Measurements from ENCODE around the gene TMEM81. TPM values are rescaled to one million over a fixed set of nuclear protein-coding genes. Genes with fewer than 3 reads are reported as not detected.

The TMEM81 gene
- total and polyA plus RNA-seq, 10 of the 15 experiments (the other 5 are each of a cell fraction or from before 2014, with no cell fraction given): 0.62 to 2.2 (median 1.1) TPM

DNA sequence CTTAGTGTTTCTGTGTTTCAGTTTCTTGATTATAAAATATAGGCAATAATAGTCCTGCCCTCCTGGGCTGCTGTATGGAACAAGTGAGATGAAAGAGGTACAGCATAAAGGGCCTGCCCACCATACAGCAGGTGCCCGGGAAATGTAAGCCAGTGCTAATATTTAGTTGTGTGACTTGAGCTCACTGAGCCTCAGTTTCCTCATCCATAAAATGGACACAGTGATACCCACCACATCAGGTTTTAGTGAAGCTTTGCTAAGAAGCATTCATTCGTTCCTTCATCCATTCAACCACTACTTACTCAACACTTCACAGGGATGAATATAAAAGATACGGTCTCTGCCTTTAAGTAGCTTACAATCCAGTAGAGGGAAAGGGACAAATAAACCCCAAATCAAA lies 21.4 kb downstream of the TMEM81 start:
- ChIA-PET SMC1A (ENCODE audit: uncharacterized antibody, unreplicated experiment) (interaction anchor here (0.6 to 3.5 kb wide), 6 partner anchors 71 to 191 kb away, joined by 3 to 45 read pairs (median 17); no protein-coding TSS in a partner anchor), CTCF (interaction anchor here (0.9 to 6.8 kb wide), 15 partner anchors 12 to 255 kb away, joined by 3 to 151 read pairs (median 20); partner anchors contain the start of gene RBBP5), POLR2A (interaction anchor here (0.8 kb wide), 1 partner anchor 193 kb away, joined by 3 read pairs; no protein-coding TSS in a partner anchor), RAD21 (ENCODE audit: unreplicated experiment) (interaction anchor here (0.9 to 4.7 kb wide), 10 partner anchors 49 to 193 kb away, joined by 3 to 81 read pairs (median 12); no protein-coding TSS in a partner anchor)
- FAIRE-seq (no peak), ATAC-seq (no peak), DNase-seq (ENCODE audit: low read depth, low spot score) (no peak)
- intact Hi-C loops (cut with micrococcal nuclease; ENCODE audit: unreplicated experiment) (no loop called here), in situ Hi-C loops (cut with MboI) (loop anchor here (5.0 kb wide), 1 partner anchor 86 kb away; no protein-coding TSS in a partner anchor)
- Histone ChIP-seq H3K4me1 (ENCODE audit: control insufficient read depth, insufficient read depth, low read length) (no peaks in the 10 kb centered on the region), H3K4me3 (no peak overlapping the region), H2AFZ (ENCODE audit: control insufficient read depth, low read depth, low read length) (no peak overlapping the region), H4K20me1 (ENCODE audit: control insufficient read depth, insufficient read depth) (no peaks in the 10 kb centered on the region), H3K27me3 (replicated peaks in 1 of 2; ENCODE audit: control insufficient read depth in 2 of 2, insufficient read depth in 2 of 2, low read length in 1 of 2) (no peaks in the 10 kb centered on the region), H3K4me2 (ENCODE audit: control insufficient read depth, insufficient read depth) (no peak overlapping the region), H3K9ac (ENCODE audit: control insufficient read depth, insufficient read depth, low read length) (no peak overlapping the region), H3K27ac (ENCODE audit: control insufficient read depth, insufficient read depth) (no peak overlapping the region), H3K9me3 (replicated peaks; ENCODE audit: control insufficient read depth, insufficient read depth, low read length) (no peaks in the 10 kb centered on the region), H3K36me3 (ENCODE audit: control insufficient read depth in 2 of 2, insufficient read depth in 2 of 2, low read length in 1 of 2) (no peaks in the 10 kb centered on the region), H3K79me2 (ENCODE audit: control insufficient read depth, insufficient read depth, low read length) (no peaks in the 10 kb centered on the region)
- WGBS (ENCODE audit: insufficient coverage, insufficient replicate concordance, low lambda C conversion rate, missing lambda C conversion rate): 39% methylated on average over 3 of the region's 3 CpGs
- TF ChIP-seq RB1 (IDR thresholded peaks at IDR 0.05; ENCODE audit: borderline replicate concordance) (no peak), ETV6 (conservative IDR thresholded peaks at IDR 0.05 in 1 of 2, IDR thresholded peaks at IDR 0.05 in 1 of 2; ENCODE audit: borderline replicate concordance in 1 of 2, low read depth in 1 of 2) (no peak), IRF4 (IDR thresholded peaks at IDR 0.05; ENCODE audit: low read depth, low read length) (no peak), ZNF274 (IDR thresholded peaks at IDR 0.05; ENCODE audit: insufficient read depth, insufficient read length) (no peak), EP300 (IDR thresholded peaks at IDR 0.05; ENCODE audit: borderline replicate concordance in 1 of 2, control insufficient read depth in 1 of 2, low read depth in 2 of 2, low read length in 2 of 2) (no peak), SP1 (IDR thresholded peaks at IDR 0.05; ENCODE audit: low read depth, low read length) (no peak), BHLHE40 (IDR thresholded peaks at IDR 0.05; ENCODE audit: borderline replicate concordance in 1 of 2, low read depth in 2 of 2, low read length in 1 of 2) (no peak), ASH2L (IDR thresholded peaks at IDR 0.05; ENCODE audit: borderline replicate concordance, low read depth) (no peak), HDAC2 (IDR thresholded peaks at IDR 0.05) (no peak), CEBPB (IDR thresholded peaks at IDR 0.05; ENCODE audit: borderline replicate concordance in 1 of 2, low read depth in 2 of 2, low read length in 2 of 2) (no peak), NFXL1 (IDR thresholded peaks at IDR 0.05; ENCODE audit: borderline replicate concordance) (no peak), GATAD2B (conservative IDR thresholded peaks at IDR 0.05; ENCODE audit: low read depth) (no peak), CHD2 (IDR thresholded peaks at IDR 0.05; ENCODE audit: borderline replicate concordance, low read depth, low read length) (no peak), ATF7 (IDR thresholded peaks at IDR 0.05; ENCODE audit: low read depth) (no peak)
- TF ChIP-seq, protein P1, sequence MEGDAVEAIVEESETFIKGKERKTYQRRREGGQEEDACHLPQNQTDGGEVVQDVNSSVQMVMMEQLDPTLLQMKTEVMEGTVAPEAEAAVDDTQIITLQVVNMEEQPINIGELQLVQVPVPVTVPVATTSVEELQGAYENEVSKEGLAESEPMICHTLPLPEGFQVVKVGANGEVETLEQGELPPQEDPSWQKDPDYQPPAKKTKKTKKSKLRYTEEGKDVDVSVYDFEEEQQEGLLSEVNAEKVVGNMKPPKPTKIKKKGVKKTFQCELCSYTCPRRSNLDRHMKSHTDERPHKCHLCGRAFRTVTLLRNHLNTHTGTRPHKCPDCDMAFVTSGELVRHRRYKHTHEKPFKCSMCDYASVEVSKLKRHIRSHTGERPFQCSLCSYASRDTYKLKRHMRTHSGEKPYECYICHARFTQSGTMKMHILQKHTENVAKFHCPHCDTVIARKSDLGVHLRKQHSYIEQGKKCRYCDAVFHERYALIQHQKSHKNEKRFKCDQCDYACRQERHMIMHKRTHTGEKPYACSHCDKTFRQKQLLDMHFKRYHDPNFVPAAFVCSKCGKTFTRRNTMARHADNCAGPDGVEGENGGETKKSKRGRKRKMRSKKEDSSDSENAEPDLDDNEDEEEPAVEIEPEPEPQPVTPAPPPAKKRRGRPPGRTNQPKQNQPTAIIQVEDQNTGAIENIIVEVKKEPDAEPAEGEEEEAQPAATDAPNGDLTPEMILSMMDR (IDR thresholded peaks at IDR 0.05 in 2 of 3, conservative IDR thresholded peaks at IDR 0.05 in 1 of 3; ENCODE audit: control insufficient read depth in 2 of 3, extremely low read depth in 1 of 3, insufficient read depth in 1 of 3, low read depth in 3 of 3, low read length in 3 of 3): no peak
- TF ChIP-seq, protein P2, sequence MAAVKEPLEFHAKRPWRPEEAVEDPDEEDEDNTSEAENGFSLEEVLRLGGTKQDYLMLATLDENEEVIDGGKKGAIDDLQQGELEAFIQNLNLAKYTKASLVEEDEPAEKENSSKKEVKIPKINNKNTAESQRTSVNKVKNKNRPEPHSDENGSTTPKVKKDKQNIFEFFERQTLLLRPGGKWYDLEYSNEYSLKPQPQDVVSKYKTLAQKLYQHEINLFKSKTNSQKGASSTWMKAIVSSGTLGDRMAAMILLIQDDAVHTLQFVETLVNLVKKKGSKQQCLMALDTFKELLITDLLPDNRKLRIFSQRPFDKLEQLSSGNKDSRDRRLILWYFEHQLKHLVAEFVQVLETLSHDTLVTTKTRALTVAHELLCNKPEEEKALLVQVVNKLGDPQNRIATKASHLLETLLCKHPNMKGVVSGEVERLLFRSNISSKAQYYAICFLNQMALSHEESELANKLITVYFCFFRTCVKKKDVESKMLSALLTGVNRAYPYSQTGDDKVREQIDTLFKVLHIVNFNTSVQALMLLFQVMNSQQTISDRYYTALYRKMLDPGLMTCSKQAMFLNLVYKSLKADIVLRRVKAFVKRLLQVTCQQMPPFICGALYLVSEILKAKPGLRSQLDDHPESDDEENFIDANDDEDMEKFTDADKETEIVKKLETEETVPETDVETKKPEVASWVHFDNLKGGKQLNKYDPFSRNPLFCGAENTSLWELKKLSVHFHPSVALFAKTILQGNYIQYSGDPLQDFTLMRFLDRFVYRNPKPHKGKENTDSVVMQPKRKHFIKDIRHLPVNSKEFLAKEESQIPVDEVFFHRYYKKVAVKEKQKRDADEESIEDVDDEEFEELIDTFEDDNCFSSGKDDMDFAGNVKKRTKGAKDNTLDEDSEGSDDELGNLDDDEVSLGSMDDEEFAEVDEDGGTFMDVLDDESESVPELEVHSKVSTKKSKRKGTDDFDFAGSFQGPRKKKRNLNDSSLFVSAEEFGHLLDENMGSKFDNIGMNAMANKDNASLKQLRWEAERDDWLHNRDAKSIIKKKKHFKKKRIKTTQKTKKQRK (IDR thresholded peaks at IDR 0.05; ENCODE audit: low read depth, low read length): no peak
- no TSS peak for BruUV-seq (replicated peaks)

Measured in GM12878 (cell line).